DOHH2 (cell line): ENCODE data around the gene HDLBP.

Source experiments
- H3F3A ChIP-seq: fragments of 200-600 bp; sonication (generic), shearing (Covaris generic); 2 replicates; pipeline ENCODE4 v1.6.0; 2016; ENCODE audit warnings: antibody characterized with exemption, mild to moderate bottlenecking; ENCODE audit not compliant: control insufficient read depth, insufficient read depth
- H3K27ac ChIP-seq: fragments of 200-600 bp; sonication (generic); 2 replicates; pipeline ENCODE4 v1.5.1; 2014; ENCODE audit warnings: low read depth, mild to moderate bottlenecking, low read length, moderate library complexity
- H3K27me3 ChIP-seq: fragments of 200-600 bp; sonication (generic); 2 replicates; pipeline ENCODE4 v1.6.1; 2014; ENCODE audit warnings: mild to moderate bottlenecking, low read length, mixed read lengths; ENCODE audit not compliant: control insufficient read depth
- H3K36me3 ChIP-seq: fragments of 200-600 bp; sonication (generic); 2 replicates; pipeline ENCODE4 v1.6.1; 2014; ENCODE audit warnings: mild to moderate bottlenecking, low read length, moderate library complexity, mixed read lengths; ENCODE audit not compliant: control insufficient read depth
- H3K4me1 ChIP-seq: fragments of 200-600 bp; sonication (generic); 2 replicates; pipeline ENCODE4 v1.6.1; 2014; ENCODE audit warnings: mild to moderate bottlenecking, low read length, mixed read lengths; ENCODE audit not compliant: control insufficient read depth
- H3K4me2 ChIP-seq: fragments of 200-600 bp; sonication (generic); 2 replicates; pipeline ENCODE4 v1.6.0; 2014; ENCODE audit warnings: mild to moderate bottlenecking, low read length, moderate library complexity
- H3K4me3 ChIP-seq: fragments of 200-600 bp; sonication (generic); 2 replicates; pipeline ENCODE4 v1.5.1; 2014; ENCODE audit warnings: mild to moderate bottlenecking, low read length, mixed read lengths
- H3K79me2 ChIP-seq: fragments of 200-600 bp; sonication (generic); 2 replicates; pipeline ENCODE4 v1.6.1; 2014; ENCODE audit warnings: mild to moderate bottlenecking, low read length, mixed read lengths; ENCODE audit not compliant: control insufficient read depth
- H3K9me2 ChIP-seq: fragments of 200-600 bp; sonication (generic); replicated peaks from 2 replicates; pipeline ENCODE4 v1.6.1; 2014; ENCODE audit warnings: mild to moderate bottlenecking, low read length, mixed read lengths; ENCODE audit not compliant: control insufficient read depth
- H3K9me3 ChIP-seq: fragments of 200-600 bp; sonication (generic); 2 replicates; pipeline ENCODE4 v1.6.1; 2014; ENCODE audit warnings: antibody characterized with exemption, low read length, mixed read lengths; ENCODE audit not compliant: control insufficient read depth, insufficient read depth
- H4K20me1 ChIP-seq: fragments of 200-600 bp; sonication (generic); 2 replicates; pipeline ENCODE4 v1.6.0; 2014; ENCODE audit warnings: low read depth, mild to moderate bottlenecking, antibody characterized with exemption, low read length, moderate library complexity; ENCODE audit not compliant: control insufficient read depth, insufficient read depth
- CTCF ChIP-seq: fragments of 200-600 bp; sonication (generic); IDR thresholded peaks from one replicate; pipeline ENCODE4 v1.5.1; 2014; ENCODE audit warnings: antibody characterized with exemption, mild to moderate bottlenecking, low read depth, low read length; ENCODE audit not compliant: poor library complexity, severe bottlenecking
- EZH2phosphoT487 ChIP-seq: fragments of 200-600 bp; sonication (generic); IDR thresholded peaks from 2 replicates; pipeline ENCODE4 v1.6.1; 2017; ENCODE audit warnings: borderline replicate concordance, mild to moderate bottlenecking, antibody characterized with exemption, low read length, moderate library complexity, mixed read lengths

Gene HDLBP

GRCh38 chr2:241315879-241316631 lies 583 bp upstream of the HDLBP start, which contains the start of gene SEPTIN2:
TSS of gene SEPTIN2 (plus strand) at chr2:241315925. CDS start at chr2:241324233, 8,308 bp downstream.
- H3K27ac ChIP-seq: peak within 1 kb of the TSS; percentile 86
- TF ChIP-seq CTCF: no peak
- TF ChIP-seq EZH2phosphoT487: no peak
- H3K27me3 ChIP-seq: no peaks in the 10 kb centered on the region
- no peaks in the 10 kb centered on the region for H3K9me3 ChIP-seq
- H3K4me2 ChIP-seq: peak within 1 kb of the TSS; percentile 93
- H3K9me2 ChIP-seq: no peaks in the 10 kb centered on the region
- peaks cover 12% of the 10 kb centered on the region for H3F3A ChIP-seq
- H3K79me2 ChIP-seq: peaks cover 96% of the 10 kb centered on the region
- H3K36me3 ChIP-seq: peaks cover 62% of the 10 kb centered on the region
- peaks cover 76% of the 10 kb centered on the region for H3K4me1 ChIP-seq
- H4K20me1 ChIP-seq: peaks cover 43% of the 10 kb centered on the region
- H3K4me3 ChIP-seq: peak within 1 kb of the TSS; percentile 87

GRCh38 chr2:241314226-241315092 lies 1.0 kb downstream of the HDLBP start:
- Histone ChIP-seq H3K9me3 (no peaks in the 10 kb centered on the region), H3K27ac (peak overlapping the region; percentile 86), H3K27me3 (no peaks in the 10 kb centered on the region), H3K4me2 (peak overlapping the region; percentile 91), H3F3A (peaks cover 17% of the 10 kb centered on the region), H3K4me3 (peak overlapping the region; percentile 87), H4K20me1 (peaks cover 39% of the 10 kb centered on the region), H3K36me3 (peaks cover 47% of the 10 kb centered on the region), H3K4me1 (peaks cover 76% of the 10 kb centered on the region), H3K79me2 (peaks cover 96% of the 10 kb centered on the region), H3K9me2 (no peaks in the 10 kb centered on the region)
- TF ChIP-seq CTCF (no peak), EZH2phosphoT487 (no peak)

- H3K4me1 ChIP-seq: peaks cover 74% of the 10 kb centered on the region
- TF ChIP-seq CTCF (no peak), EZH2phosphoT487 (no peak)
- peaks cover 18% of the 10 kb centered on the region for H3F3A ChIP-seq
- peaks cover 39% of the 10 kb centered on the region for H4K20me1 ChIP-seq
- H3K4me2 ChIP-seq: peak overlapping the region; percentile 91
- H3K9me2 ChIP-seq: no peaks in the 10 kb centered on the region
- no peaks in the 10 kb centered on the region for H3K9me3 ChIP-seq
- H3K36me3 ChIP-seq: peaks cover 45% of the 10 kb centered on the region
- peaks cover 96% of the 10 kb centered on the region for H3K79me2 ChIP-seq
- no peak overlapping the region for H3K27ac ChIP-seq
- peak overlapping the region; percentile 87 for H3K4me3 ChIP-seq
- no peaks in the 10 kb centered on the region for H3K27me3 ChIP-seq
These were observed 1.9 kb downstream of the HDLBP start for GRCh38 chr2:241313543-241314095.
